HG03520 (cell line): ENCODE measurements around the gene PSAP.
"Not testable (repeated sequence)": the region's sequence is repeated elsewhere in the genome, so short reads cannot be mapped to it uniquely, and the experiment has no call there.

ENCODE experiments used
- ATAC-seq: cut with Tn5 transposase; IDR thresholded peaks from one replicate; pipeline ENCODE4 v1.9.1; 2021; ENCODE audit warnings: mild to moderate bottlenecking, moderate library complexity; ENCODE audit not compliant: unreplicated experiment

The PSAP gene

GRCh38 chr10:71850743-71851464, at the start of gene PSAP:
Gene PSAP, minus strand, starts transcription at chr10:71851251. Its CDS starts 30 bp downstream, at chr10:71851221.
- peak; percentile 89 for ATAC-seq

GRCh38 chr10:71900441-71901180, 49.6 kb upstream of the PSAP start:
- no peak for ATAC-seq

- no peak for ATAC-seq
Measured at GRCh38 chr10:71899665-71900412, 48.8 kb upstream of the PSAP start.

GRCh38 chr10:71898346-71898745, 47.3 kb upstream of the PSAP start:
- not testable (repeated sequence) for ATAC-seq

DNA sequence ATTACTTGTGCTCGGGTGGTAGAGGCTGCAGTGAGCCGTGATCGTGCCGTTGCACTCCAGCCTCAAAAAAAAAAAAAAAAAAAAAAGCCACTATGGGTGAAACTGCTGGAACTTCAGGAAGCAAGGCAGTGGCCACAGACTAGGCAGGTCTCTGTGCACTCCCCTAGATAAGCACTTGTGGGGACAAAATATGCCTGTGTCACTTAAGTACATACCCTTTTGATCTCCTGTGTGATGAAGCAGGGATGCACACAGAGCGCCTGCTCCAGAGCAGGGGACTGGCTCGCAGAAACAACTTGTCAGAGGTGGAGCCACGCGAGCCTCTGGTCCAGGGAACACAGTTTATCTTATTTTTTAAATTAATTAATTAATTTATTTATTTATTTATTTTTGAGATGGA, 42.9 kb upstream of the PSAP start:
- no peak for ATAC-seq

DNA sequence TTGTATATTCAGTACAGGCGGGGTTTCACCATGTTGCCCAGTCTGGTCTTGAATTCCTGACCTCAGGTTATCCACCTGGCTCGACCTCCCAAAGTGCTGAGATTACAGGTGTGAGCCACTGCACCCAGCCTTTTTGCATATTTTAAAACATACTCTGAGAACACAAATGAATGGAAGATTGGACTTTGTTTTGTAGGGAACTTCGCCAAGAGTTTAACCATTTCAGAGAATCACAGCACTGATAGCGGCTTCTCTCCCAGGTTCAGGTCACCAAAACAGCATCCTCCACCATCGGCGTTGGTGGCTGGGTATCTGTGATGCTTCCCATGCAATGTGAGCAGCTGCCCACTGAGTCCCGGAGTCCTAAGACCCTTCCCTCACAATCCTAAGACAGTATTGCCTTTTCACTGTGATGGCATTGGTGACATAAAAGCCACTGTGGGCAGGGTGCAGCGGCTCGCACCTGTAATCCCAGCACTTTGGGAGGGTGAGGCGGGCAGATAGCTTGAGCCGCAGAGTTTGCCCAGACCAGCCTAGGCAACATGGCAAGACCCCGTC, 42.3 kb upstream of the PSAP start:
- ATAC-seq, result no peak

DNA sequence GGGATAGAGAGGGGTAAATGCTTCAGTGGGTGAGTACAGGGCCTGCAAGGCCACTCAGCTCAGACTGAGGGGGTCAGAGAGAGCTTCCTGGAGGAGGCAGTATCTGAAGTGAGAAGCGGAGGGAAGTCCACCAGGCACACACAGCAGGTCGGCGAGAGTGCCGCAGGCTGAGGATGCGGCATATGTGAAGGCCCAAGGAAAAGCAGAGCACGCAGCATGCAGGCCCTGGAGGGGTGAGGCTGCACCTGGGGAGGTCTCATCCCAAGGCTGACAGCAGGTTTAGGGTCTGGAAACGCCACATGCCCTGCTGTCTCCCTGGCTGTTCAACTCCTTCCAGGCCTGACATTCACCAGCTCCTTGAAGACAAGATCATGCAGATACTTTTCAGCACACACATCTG, 40.4 kb upstream of the PSAP start:
- ATAC-seq, result no peak

DNA sequence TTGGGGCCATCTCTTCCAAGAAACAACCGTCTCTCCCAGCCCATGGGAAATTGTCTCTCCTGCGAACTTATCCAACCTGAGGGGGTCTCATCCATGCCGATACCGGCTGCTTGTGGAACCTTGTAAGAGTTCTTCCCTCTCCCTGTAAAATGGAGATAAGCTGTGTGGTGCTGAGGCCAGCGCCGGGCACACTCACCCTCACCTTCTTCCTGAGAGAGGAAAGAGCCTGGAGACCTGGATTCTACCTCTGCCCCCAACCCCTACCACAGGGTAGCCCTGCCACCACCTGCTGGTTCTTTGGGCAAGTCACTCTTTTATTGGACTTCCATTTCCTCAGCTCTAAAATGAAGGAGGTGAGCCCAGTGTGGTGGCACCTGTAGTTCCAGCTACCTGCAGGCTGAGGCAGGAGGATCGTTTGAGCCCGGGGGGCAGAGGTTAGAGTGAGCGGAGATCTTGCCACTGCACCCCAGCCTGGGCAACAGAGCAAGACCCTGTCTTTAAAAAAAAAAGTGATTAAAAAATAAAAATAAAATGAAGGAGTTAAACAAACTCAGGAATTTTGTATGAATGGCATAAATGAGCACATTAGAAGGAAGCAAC, 38.4 kb upstream of the PSAP start:
- ATAC-seq, result no peak

- peak; percentile 84 for ATAC-seq
Measured at GRCh38 chr10:71888623-71889387, 37.8 kb upstream of the PSAP start.

GRCh38 chr10:71888248-71888622, 37.2 kb upstream of the PSAP start:
- no peak for ATAC-seq

DNA sequence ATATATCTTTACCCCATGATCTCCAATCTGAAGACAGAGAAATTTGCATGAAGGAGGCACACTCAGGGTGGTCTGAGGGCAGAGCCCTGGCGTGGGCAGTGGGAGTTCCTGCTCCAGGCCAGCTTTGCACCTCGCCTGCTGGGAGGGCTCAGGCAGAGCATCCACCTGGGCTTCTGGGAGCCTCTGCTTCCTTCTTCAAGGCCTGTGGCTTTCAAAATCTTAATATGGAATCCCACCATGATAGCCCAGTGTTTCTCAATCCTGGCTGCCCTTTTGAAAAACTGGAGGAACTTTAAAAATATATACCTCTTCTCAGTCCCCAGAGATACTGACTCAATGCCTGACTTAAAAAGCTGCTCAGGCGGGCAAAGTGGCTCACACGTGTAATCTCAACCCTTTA, 36.7 kb upstream of the PSAP start:
- ATAC-seq, result no peak

DNA sequence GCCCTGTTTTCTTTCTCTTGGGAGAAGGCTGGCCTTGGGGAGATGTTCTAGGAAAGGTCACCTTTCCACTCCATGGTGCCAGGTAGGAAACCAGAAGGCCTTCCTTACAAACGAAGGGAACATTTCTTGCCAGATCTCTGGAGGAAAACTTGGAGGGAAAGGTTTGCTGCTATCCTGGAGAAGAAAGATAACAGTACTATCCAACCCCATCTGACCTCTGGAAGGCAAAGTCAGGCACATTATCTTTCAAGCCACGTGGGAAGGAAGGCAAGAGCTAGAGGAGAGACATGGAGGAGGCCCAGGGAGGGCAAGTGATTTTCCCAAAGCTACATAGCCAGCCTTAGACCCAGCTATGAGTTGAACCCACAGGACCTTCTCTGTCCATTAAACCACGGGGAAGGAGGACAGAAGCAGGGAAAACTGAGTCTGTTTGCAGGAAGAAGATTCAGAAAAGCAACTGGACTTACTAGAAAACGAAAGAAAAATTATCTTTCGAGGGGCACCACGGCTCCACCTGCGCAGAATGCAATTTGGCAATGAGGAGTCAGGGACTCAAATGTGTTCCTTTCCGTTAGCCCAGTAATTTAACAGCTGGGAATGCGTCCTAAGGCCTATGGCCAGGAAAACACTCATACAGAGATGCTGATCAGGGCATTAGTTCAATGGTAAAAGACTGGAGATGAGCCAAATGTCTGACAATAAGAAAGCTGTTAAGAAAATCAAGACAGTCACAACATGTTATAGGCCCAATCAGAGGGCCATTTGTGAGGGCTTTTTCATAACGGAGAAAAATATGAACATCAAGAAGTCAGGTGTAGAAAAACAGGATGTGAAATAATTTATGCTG, 32.0 kb upstream of the PSAP start:
- no peak for ATAC-seq

DNA sequence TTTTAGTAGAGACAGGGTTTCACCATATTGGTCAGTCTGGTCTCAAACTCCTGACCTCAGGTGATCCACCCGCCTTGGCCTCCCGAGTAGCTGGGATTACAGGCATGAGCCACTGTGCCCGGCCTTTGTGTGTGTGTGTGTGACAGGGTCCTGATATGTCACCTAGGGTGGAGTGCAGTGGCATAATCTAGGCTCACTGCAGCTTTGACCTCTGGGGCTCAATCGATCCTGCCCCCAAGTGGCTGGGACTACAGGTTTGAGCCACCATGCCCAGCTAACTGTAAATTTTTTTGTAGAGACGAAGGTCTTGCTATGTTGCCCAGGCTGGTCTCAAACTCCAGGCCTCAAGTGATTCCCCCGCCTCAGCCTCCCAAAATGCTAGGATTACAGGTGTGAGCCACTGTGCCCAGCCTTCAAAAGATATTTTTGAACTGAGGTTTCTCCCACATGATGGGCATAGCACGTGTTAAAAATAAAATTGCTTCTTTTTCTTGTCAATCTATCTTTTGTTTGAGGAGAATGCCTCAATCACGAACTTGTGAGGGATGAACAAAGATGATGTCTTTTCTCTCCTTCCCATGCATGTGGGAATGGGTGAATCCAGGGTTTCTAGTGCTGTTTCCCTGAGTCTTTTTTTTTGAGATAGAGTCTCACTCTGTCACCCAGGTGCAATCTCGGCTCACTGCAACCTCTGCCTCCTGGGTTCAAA, 30.8 kb upstream of the PSAP start:
- no peak for ATAC-seq

DNA sequence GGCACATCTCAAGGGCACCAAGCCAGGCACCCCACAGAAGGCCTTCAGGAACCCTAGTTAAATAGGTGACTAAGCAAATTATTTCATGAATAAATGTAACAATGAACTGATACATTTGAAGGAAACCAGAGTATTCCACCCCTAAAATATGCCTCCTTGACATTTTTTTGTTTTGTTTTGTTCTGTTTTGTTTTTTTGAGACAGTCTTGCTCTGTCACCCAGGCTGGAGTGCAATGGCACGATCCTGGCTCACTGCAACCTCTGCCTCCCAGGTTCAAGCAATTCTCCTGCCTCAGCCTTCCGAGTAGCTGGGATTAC, 30.2 kb upstream of the PSAP start:
- not testable (repeated sequence) for ATAC-seq

DNA sequence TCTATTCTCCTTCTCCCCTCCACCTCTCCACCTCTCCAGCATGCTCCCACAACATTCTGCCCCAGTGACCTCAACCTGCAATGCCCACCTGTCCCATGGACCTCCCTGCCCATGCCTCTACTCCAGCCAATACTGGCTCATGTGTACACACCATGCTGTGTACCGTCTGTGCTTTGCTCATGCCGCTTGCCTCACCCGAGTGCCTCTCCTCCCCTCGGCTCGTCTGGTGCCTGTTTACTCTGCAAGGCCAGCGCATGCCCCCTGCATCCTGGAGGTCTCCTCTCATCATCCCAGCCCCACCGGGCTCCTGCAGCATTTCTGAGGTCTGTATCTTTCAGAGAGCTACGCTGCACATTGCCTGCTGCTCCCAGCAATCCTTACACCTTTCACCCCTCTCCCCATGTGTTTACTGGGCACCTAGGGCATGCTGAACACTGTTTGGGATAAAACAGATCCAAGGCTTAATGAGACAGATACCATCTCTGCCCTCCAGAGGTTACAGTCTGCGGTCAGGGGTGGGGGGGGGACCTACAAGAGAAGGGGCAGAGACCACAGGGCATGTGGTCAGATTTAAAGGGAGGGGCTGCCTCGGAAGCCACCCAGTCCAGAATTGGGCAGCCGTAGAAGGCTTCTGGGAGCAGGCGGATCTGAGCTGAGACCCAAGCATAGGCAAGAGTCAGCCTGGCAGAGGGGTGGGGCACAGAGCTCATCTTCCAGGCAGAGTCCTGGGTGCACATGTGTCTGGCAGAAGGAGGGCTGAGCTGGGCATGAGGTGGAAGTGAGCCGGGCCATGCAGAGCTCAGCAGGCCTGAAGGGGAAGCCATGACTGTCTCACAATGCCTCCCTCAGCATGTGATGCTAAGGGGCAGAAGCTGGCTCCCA, 29.6 kb upstream of the PSAP start:
- ATAC-seq, result no peak

GRCh38 chr10:71878327-71879034, 27.4 kb upstream of the PSAP start:
- ATAC-seq, result no peak

DNA sequence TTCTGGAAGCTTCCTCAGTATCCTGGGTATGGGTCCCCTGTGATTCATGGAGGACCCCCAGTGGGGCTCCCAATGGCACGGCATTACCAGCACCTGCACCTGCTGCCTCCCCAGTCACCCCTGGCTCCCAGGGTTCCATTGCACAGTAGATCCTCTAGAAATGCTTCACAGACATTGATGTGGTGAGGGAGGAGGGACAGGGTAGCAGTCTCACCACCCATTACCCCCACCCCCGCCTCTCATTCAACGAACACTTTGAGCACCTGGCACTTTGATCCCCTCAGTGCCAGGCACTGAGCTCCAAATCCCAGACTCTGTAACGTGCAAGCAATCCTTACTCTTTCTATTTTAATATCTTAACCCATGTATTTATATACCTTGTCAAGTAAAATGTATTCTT, 26.8 kb upstream of the PSAP start:
- no peak for ATAC-seq
